K562 (cell line): Measurements from ENCODE around the gene SHISAL1. TPM values are rescaled to one million over a fixed set of nuclear protein-coding genes. Genes with fewer than 3 reads are reported as not detected.

Experiments
- ESRRB ChIP-seq: fragments of 250-450 bp; sonication (Bioruptor Pico); IDR thresholded peaks from 2 replicates; pipeline ENCODE4 v1.5.0; 2020; ENCODE audit warnings: mild to moderate bottlenecking, moderate library complexity, borderline replicate concordance
- HCFC1 ChIP-seq: IDR thresholded peaks from 2 replicates; pipeline ENCODE4 v1.6.1; 2012; ENCODE audit warnings: low read depth, low read length, improper control_type of control experiment
- HNRNPUL1 ChIP-seq: fragments of 200-400 bp; formaldehyde crosslinking; IDR thresholded peaks from 2 replicates; pipeline ENCODE4 v1.6.1; 2017; ENCODE audit warnings: low read length
- PRMT5 ChIP-seq: sonication (generic); formaldehyde crosslinking; IDR thresholded peaks from 2 replicates; pipeline ENCODE4 v1.5.0; 2020; ENCODE audit warnings: missing genetic modification reagents
- RBM22 ChIP-seq: fragments of 200-400 bp; formaldehyde crosslinking; IDR thresholded peaks from 2 replicates; pipeline ENCODE4 v1.6.1; 2018; ENCODE audit warnings: low read length, low read depth; ENCODE audit not compliant: poor library complexity, severe bottlenecking
- ZBTB40 ChIP-seq, 2 experiments: fragments of 450-650 bp in 1 of 2; sonication (generic) in 1 of 2; formaldehyde crosslinking in 1 of 2; IDR thresholded peaks; 2 replicates each; pipeline versions ENCODE4 v1.7.1 to v1.9.0; 2016 to 2022; ENCODE audit warnings: inconsistent platforms in 1 of 2, mild to moderate bottlenecking in 1 of 2, missing genetic modification reagents in 1 of 2
- ZNF146 ChIP-seq: IDR thresholded peaks from one replicate; pipeline ENCODE4 v1.6.1; 2018; ENCODE audit warnings: missing compliant biosample characterization; ENCODE audit not compliant: unreplicated experiment
- ZNF384 ChIP-seq: IDR thresholded peaks from 2 replicates; pipeline ENCODE4 v1.6.1; 2012; ENCODE audit warnings: low read depth, low read length, improper control_type of control experiment
- polyA plus RNA-seq, 8 experiments: library from polyadenylated mRNA; depleted of rRNA in 4 of 8; stranded (reverse) in 5 of 8; unstranded in 3 of 8; fragments of >200 nt; fragmentation: Nextera tagmentation in 2 of 8; fragmentation: Illumina TruSeq in 1 of 8; extraction: Ambion mirVana in 2 of 8; extraction: Trizol in 1 of 8; gene quantifications; 2 replicates each; pipeline versions ENCODE4 v1.2.1 to v1.2.3, GENCODE V29; 2011 to 2014; ENCODE audit warnings: inconsistent platforms in 1 of 8, missing spikeins in 1 of 8
- total RNA-seq, 7 experiments: library from RNA; depleted of rRNA in 6 of 7; stranded (reverse); fragments of >200 nt in 6 of 7; fragmentation: Illumina TruSeq in 2 of 7; extraction: Trizol in 2 of 7; gene quantifications; 2 replicates each; pipeline versions ENCODE4 v1.2.1 to v1.2.3, GENCODE V29; 2011 to 2021; ENCODE audit warnings: low replicate concordance in 1 of 7

Gene SHISAL1
- total and polyA plus RNA-seq, 9 of the 15 experiments (the other 6 are each of a cell fraction or from before 2014, with no cell fraction given) = not detected

GRCh38 chr22:44271732-44272400, 40.9 kb downstream of the SHISAL1 start (continued):
- TF ChIP-seq ZBTB40 (IDR thresholded peaks at IDR 0.05) = no peak
- no peak for TF ChIP-seq ZBTB40 (CRISPR knock-in tag; IDR thresholded peaks at IDR 0.05)
- TF ChIP-seq ZNF384 = no peak
- no peak for TF ChIP-seq HNRNPUL1
- no peak for TF ChIP-seq ZNF146 (CRISPR knock-in tag)
- no peak for TF ChIP-seq RBM22
- TF ChIP-seq ESRRB = no peak
- no peak for TF ChIP-seq HCFC1
- TF ChIP-seq PRMT5 (CRISPR knock-in tag) = no peak
